Endothelial cell of umbilical vein (primary cell): ENCODE data around the gene MB21D2. TPM values are rescaled to one million over a fixed set of nuclear protein-coding genes. Genes with fewer than 3 reads are reported as not detected.

ENCODE experiments used
- BruUV-seq: library from RNA; stranded (reverse); fragments of 400-500 nt; replicated peaks from 2 replicates; lab custom pipeline; 2021; lab: Mats Ljungman, UMichigan
- CTCF ChIA-PET: fragments of 300-600, 350-600 bp; sonication (Branson Sonifier 250); formaldehyde crosslinking; loops from one replicate; lab custom pipeline; 2021; ENCODE audit warnings: antibody characterized with exemption, inconsistent platforms; lab: Charles Lee
- POLR2A ChIA-PET: fragments of 300-600, 350-600 bp; sonication (Branson Sonifier 250); formaldehyde crosslinking; loops from one replicate; lab custom pipeline; 2021; ENCODE audit warnings: antibody characterized with exemption, inconsistent platforms; lab: Charles Lee
- DNase-seq: peaks from one replicate; pipeline ENCODE4 v3.0.0-alpha.2; 2011; ENCODE audit warnings: low read depth, low spot score
- FAIRE-seq: peaks from 2 replicates; lab custom pipeline; 2011; peaks lifted over from hg19 to GRCh38; lab: Jason Lieb, UNC
- H2AFZ ChIP-seq: 2 replicates; pipeline ENCODE4 v1.6.0; 2012; ENCODE audit warnings: low read depth, low read length, control low read depth, inconsistent platforms
- H3K27ac ChIP-seq: 2 replicates; pipeline ENCODE4 v1.5.1; 2011; ENCODE audit warnings: low read depth, mild to moderate bottlenecking, control low read depth, low read length, moderate library complexity; ENCODE audit not compliant: insufficient read depth
- H3K27me3 ChIP-seq, 2 experiments: 2 replicates each; pipeline versions ENCODE4 v1.6.0 to v1.6.1; 2011; ENCODE audit warnings: low read length in 2 of 2, mixed read lengths in 1 of 2; ENCODE audit not compliant: control insufficient read depth in 2 of 2, insufficient read depth in 2 of 2
- H3K36me3 ChIP-seq, 2 experiments: 2 replicates in 1 of 2; 3 replicates in 1 of 2; pipeline ENCODE4 v1.5.1; 2011; ENCODE audit warnings: low read length in 2 of 2, mild to moderate bottlenecking in 1 of 2, moderate library complexity in 1 of 2; ENCODE audit not compliant: control insufficient read depth in 2 of 2, insufficient read depth in 2 of 2; ENCODE audit errors: extremely low read depth in 1 of 2
- H3K4me1 ChIP-seq: 3 replicates; pipeline ENCODE4 v1.5.1; 2011; ENCODE audit warnings: mild to moderate bottlenecking, low read length; ENCODE audit not compliant: control insufficient read depth, insufficient read depth; ENCODE audit errors: extremely low read depth
- H3K4me2 ChIP-seq: 2 replicates; pipeline ENCODE4 v1.6.1; 2011; ENCODE audit warnings: low read length, control low read depth, mixed read lengths; ENCODE audit not compliant: insufficient read depth
- H3K4me3 ChIP-seq, 3 experiments: fragments of 200-600 bp in 1 of 3; sonication (generic), shearing (Covaris generic) in 1 of 3; replicated peaks in 1 of 3; 2 replicates each; pipeline ENCODE4 v1.5.1; 2011 to 2016; ENCODE audit warnings: control low read depth in 3 of 3, low read length in 3 of 3, mild to moderate bottlenecking in 2 of 3, inconsistent platforms in 1 of 3, low read depth in 1 of 3, moderate library complexity in 1 of 3; ENCODE audit not compliant: insufficient read depth in 1 of 3
- H3K79me2 ChIP-seq: 2 replicates; pipeline ENCODE4 v1.6.0; 2012; ENCODE audit warnings: low read length, inconsistent platforms; ENCODE audit not compliant: control insufficient read depth, insufficient read depth
- H3K9ac ChIP-seq: replicated peaks from 2 replicates; pipeline ENCODE3; 2011; ENCODE audit warnings: low read length, control low read depth; ENCODE audit not compliant: insufficient read depth; ENCODE audit errors: extremely low read depth
- H3K9me1 ChIP-seq: replicated peaks from 3 replicates; pipeline ENCODE4 v1.6.0; 2011; ENCODE audit warnings: mild to moderate bottlenecking, low read length; ENCODE audit not compliant: control insufficient read depth, insufficient read depth; ENCODE audit errors: extremely low read depth
- H3K9me3 ChIP-seq: replicated peaks from 2 replicates; pipeline ENCODE4 v1.5.1; 2012; ENCODE audit warnings: low read length, inconsistent platforms; ENCODE audit not compliant: control insufficient read depth, insufficient read depth
- H4K20me1 ChIP-seq: replicated peaks from 2 replicates; pipeline ENCODE3; 2011; ENCODE audit warnings: mild to moderate bottlenecking, low read length; ENCODE audit not compliant: control insufficient read depth, insufficient read depth; ENCODE audit errors: extremely low read depth
- EZH2 ChIP-seq: IDR thresholded peaks from 2 replicates; pipeline ENCODE4 v1.6.1; 2012; ENCODE audit warnings: borderline replicate concordance, low read depth, mild to moderate bottlenecking, moderate library complexity, low read length, inconsistent platforms; ENCODE audit not compliant: severe bottlenecking
- FOS ChIP-seq: IDR thresholded peaks from 2 replicates; pipeline ENCODE4 v1.6.1; 2011; ENCODE audit warnings: mild to moderate bottlenecking, low read length, moderate library complexity, borderline replicate concordance; ENCODE audit not compliant: insufficient read depth
- GATA2 ChIP-seq: IDR thresholded peaks from 2 replicates; pipeline ENCODE4 v1.7.0; 2011; ENCODE audit warnings: low read depth, mild to moderate bottlenecking, moderate library complexity, mixed read lengths, low read length; ENCODE audit not compliant: insufficient read length, insufficient read depth
- JUN ChIP-seq: IDR thresholded peaks from 2 replicates; pipeline ENCODE4 v1.6.1; 2011; ENCODE audit warnings: borderline replicate concordance, low read depth; ENCODE audit not compliant: insufficient read length, insufficient read depth
- MAX ChIP-seq: IDR thresholded peaks from 2 replicates; pipeline ENCODE4 v1.6.1; 2011; ENCODE audit not compliant: insufficient read depth, insufficient read length
- MYC ChIP-seq: IDR thresholded peaks from one replicate; pipeline ENCODE4 v1.6.1; 2011; ENCODE audit warnings: mild to moderate bottlenecking, low read depth, low read length
- POLR2A ChIP-seq: IDR thresholded peaks from 2 replicates; pipeline ENCODE4 v1.6.1; 2012; ENCODE audit warnings: low read depth, mild to moderate bottlenecking, control low read depth, low read length
- POLR2AphosphoS5 ChIP-seq: IDR thresholded peaks from 2 replicates; pipeline ENCODE4 v1.6.1; 2012; ENCODE audit warnings: low read depth, mild to moderate bottlenecking, control low read depth, low read length, moderate library complexity; ENCODE audit not compliant: insufficient read depth
- dilution Hi-C: fragments of 300-500 bp; cut with MboI; formaldehyde crosslinking; loops from one replicate; pipeline ENCODE4 v1.15.0; 2019; ENCODE audit warnings: low sequenced_read_pairs; ENCODE audit not compliant: extremely low pct_ligation_motif_present
- intact Hi-C: fragments of 100-400 bp; cut with micrococcal nuclease; formaldehyde crosslinking; loops from one replicate; pipeline ENCODE4 v1.10.0; 2022
- polyA plus RNA-seq, 4 experiments: library from polyadenylated mRNA; depleted of rRNA in 3 of 4; stranded (reverse) in 3 of 4; unstranded in 1 of 4; fragments of >200 nt; gene quantifications; 2 replicates each; pipeline versions ENCODE4 v1.2.1 to v1.2.3, GENCODE V29; 2011 to 2012; ENCODE audit warnings: missing spikeins in 1 of 4
- total RNA-seq: library from RNA; stranded (reverse); gene quantifications from 2 replicates; pipeline ENCODE4 v1.2.3, GENCODE V29; 2021
- TF ChIP-seq, protein P1 (sequence below), 2 donors: IDR thresholded peaks; 1 replicate in 1 of 2; 2 replicates in 1 of 2; pipeline ENCODE4 v1.5.1; 2011; ENCODE audit warnings: low read length in 2 of 2, mild to moderate bottlenecking in 2 of 2, moderate library complexity in 2 of 2, control low read depth in 1 of 2, inconsistent platforms in 1 of 2, low read depth in 1 of 2; ENCODE audit not compliant: insufficient read depth in 1 of 2; ENCODE audit errors: extremely low read depth in 1 of 2

The MB21D2 gene
- total and polyA plus RNA-seq, 2 donors (not counting 3 experiments of a cell fraction or from before 2014, with no cell fraction given): 6.7 to 7.4 TPM

GRCh38 chr3:192857260-192857661 is 60.4 kb downstream of the MB21D2 start:
- dilution Hi-C loops: no loop called here
- Histone ChIP-seq H3K9me3 (no peaks in the 10 kb centered on the region), H3K4me1 (peaks cover 15% of the 10 kb centered on the region), H3K4me2 (no peak overlapping the region), H3K4me3 (no peak overlapping the region), H3K9me1 (no peaks in the 10 kb centered on the region), H3K9ac (no peak overlapping the region), H3K27me3 (no peaks in the 10 kb centered on the region), H3K36me3 (no peaks in the 10 kb centered on the region), H3K27ac (no peak overlapping the region), H3K79me2 (no peaks in the 10 kb centered on the region), H4K20me1 (no peaks in the 10 kb centered on the region), H2AFZ (no peak overlapping the region)
- intact Hi-C loops: no loop called here
- POLR2A ChIA-PET: no interaction called here
- DNase-seq (no peak), FAIRE-seq (no peak)
- BruUV-seq: no TSS peak
- CTCF ChIA-PET: no interaction called here
- TF ChIP-seq POLR2AphosphoS5 (no peak), MAX (no peak), POLR2A (no peak), GATA2 (no peak), EZH2 (no peak), JUN (no peak), FOS (no peak), MYC (no peak)
- TF ChIP-seq, protein P1, sequence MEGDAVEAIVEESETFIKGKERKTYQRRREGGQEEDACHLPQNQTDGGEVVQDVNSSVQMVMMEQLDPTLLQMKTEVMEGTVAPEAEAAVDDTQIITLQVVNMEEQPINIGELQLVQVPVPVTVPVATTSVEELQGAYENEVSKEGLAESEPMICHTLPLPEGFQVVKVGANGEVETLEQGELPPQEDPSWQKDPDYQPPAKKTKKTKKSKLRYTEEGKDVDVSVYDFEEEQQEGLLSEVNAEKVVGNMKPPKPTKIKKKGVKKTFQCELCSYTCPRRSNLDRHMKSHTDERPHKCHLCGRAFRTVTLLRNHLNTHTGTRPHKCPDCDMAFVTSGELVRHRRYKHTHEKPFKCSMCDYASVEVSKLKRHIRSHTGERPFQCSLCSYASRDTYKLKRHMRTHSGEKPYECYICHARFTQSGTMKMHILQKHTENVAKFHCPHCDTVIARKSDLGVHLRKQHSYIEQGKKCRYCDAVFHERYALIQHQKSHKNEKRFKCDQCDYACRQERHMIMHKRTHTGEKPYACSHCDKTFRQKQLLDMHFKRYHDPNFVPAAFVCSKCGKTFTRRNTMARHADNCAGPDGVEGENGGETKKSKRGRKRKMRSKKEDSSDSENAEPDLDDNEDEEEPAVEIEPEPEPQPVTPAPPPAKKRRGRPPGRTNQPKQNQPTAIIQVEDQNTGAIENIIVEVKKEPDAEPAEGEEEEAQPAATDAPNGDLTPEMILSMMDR (IDR thresholded peaks at IDR 0.05; ENCODE audit: extremely low read depth in 1 of 2, insufficient read depth in 1 of 2, low read depth in 1 of 2, low read length in 2 of 2): no peak
